Keratinocyte (primary cell): ENCODE data around the gene HINT1. TPM values are rescaled to one million over a fixed set of nuclear protein-coding genes. Genes with fewer than 3 reads are reported as not detected.

ENCODE experiments used
- DNase-seq: peaks from one replicate; pipeline ENCODE4 v3.0.0-alpha.2; 2011; ENCODE audit warnings: low read depth, missing footprints, low spot score
- FAIRE-seq: peaks from 2 replicates; lab custom pipeline; 2011; peaks lifted over from hg19 to GRCh38; lab: Jason Lieb, UNC
- H2AFZ ChIP-seq: 2 replicates; pipeline ENCODE4 v1.6.0; 2012; ENCODE audit warnings: low read length, control low read depth, inconsistent platforms; ENCODE audit not compliant: control insufficient read depth
- H3K27ac ChIP-seq: 2 replicates; pipeline ENCODE4 v1.5.1; 2011; ENCODE audit warnings: low read length; ENCODE audit not compliant: control insufficient read depth, insufficient read depth
- H3K27me3 ChIP-seq: 3 replicates; pipeline ENCODE4 v1.6.0; 2011; ENCODE audit warnings: low read length; ENCODE audit not compliant: control insufficient read depth, insufficient read depth; ENCODE audit errors: extremely low read depth
- H3K36me3 ChIP-seq, 2 experiments: 2 replicates in 1 of 2; 3 replicates in 1 of 2; pipeline ENCODE4 v1.5.1; 2011; ENCODE audit warnings: low read length in 2 of 2, mild to moderate bottlenecking in 1 of 2; ENCODE audit not compliant: control insufficient read depth in 2 of 2, insufficient read depth in 2 of 2; ENCODE audit errors: extremely low read depth in 1 of 2
- H3K4me1 ChIP-seq: 3 replicates; pipeline ENCODE4 v1.5.1; 2011; ENCODE audit warnings: low read length; ENCODE audit not compliant: control insufficient read depth, insufficient read depth; ENCODE audit errors: extremely low read depth
- H3K4me2 ChIP-seq: 3 replicates; pipeline ENCODE4 v1.6.0; 2011; ENCODE audit warnings: low read depth, low read length; ENCODE audit not compliant: control insufficient read depth, insufficient read depth; ENCODE audit errors: extremely low read depth
- H3K4me3 ChIP-seq, 3 experiments: fragments of 200-600 bp in 1 of 3; sonication (generic) in 1 of 3; 2 replicates in 2 of 3; 3 replicates in 1 of 3; pipeline ENCODE4 v1.5.1; 2011 to 2016; ENCODE audit warnings: low read length in 3 of 3, mild to moderate bottlenecking in 3 of 3, control low read depth in 2 of 3, inconsistent platforms in 1 of 3, low read depth in 1 of 3, mixed read lengths in 1 of 3, mixed run types in 1 of 3, moderate library complexity in 1 of 3; ENCODE audit not compliant: control insufficient read depth in 2 of 3, insufficient read depth in 2 of 3; ENCODE audit errors: extremely low read depth in 1 of 3
- H3K79me2 ChIP-seq: 2 replicates; pipeline ENCODE4 v1.6.0; 2012; ENCODE audit warnings: low read length; ENCODE audit not compliant: control insufficient read depth, insufficient read depth
- H3K9ac ChIP-seq: 3 replicates; pipeline ENCODE4 v1.6.0; 2011; ENCODE audit warnings: low read length; ENCODE audit not compliant: control insufficient read depth, insufficient read depth; ENCODE audit errors: extremely low read depth
- H3K9me1 ChIP-seq: 3 replicates; pipeline ENCODE4 v1.6.0; 2011; ENCODE audit warnings: low read length; ENCODE audit not compliant: control insufficient read depth, insufficient read depth; ENCODE audit errors: extremely low read depth
- H3K9me3 ChIP-seq: 2 replicates; pipeline ENCODE4 v1.5.1; 2012; ENCODE audit warnings: low read depth, low read length; ENCODE audit not compliant: control insufficient read depth
- H4K20me1 ChIP-seq: 3 replicates; pipeline ENCODE4 v1.6.0; 2011; ENCODE audit warnings: low read length; ENCODE audit not compliant: control insufficient read depth, insufficient read depth; ENCODE audit errors: extremely low read depth
- EZH2 ChIP-seq: IDR thresholded peaks from one replicate; pipeline ENCODE4 v1.6.1; 2012; ENCODE audit warnings: inconsistent platforms, mild to moderate bottlenecking, low read length, moderate library complexity
- dilution Hi-C: fragments of 300-500 bp; cut with MboI; formaldehyde crosslinking; loops from one replicate; pipeline ENCODE4 v1.7.0; 2020; ENCODE audit warnings: low sequenced_read_pairs; ENCODE audit not compliant: extremely low pct_ligation_motif_present
- polyA plus RNA-seq, 5 experiments: library from polyadenylated mRNA; depleted of rRNA in 3 of 5; stranded (reverse) in 3 of 5; stranded (forward) in 1 of 5; unstranded in 1 of 5; fragments of >200 nt; gene quantifications; 1 replicate in 1 of 5; 2 replicates in 3 of 5; 3 replicates in 1 of 5; pipeline versions ENCODE4 v1.2.1 to v1.2.3, GENCODE V29; 2011 to 2012; ENCODE audit warnings: missing spikeins in 2 of 5, low read depth in 1 of 5, low replicate concordance in 1 of 5
- TF ChIP-seq, protein P1 (sequence below), 3 experiments: IDR thresholded peaks in 1 of 3; conservative IDR thresholded peaks in 1 of 3; optimal IDR thresholded peaks in 1 of 3; 2 replicates in 2 of 3; 3 replicates in 1 of 3; pipeline versions ENCODE3 to v1.5.1; 2011; ENCODE audit warnings: low read length in 3 of 3, mild to moderate bottlenecking in 3 of 3, moderate library complexity in 2 of 3, control low read depth in 1 of 3, inconsistent platforms in 1 of 3; ENCODE audit not compliant: insufficient read depth in 2 of 3; ENCODE audit errors: extremely low read depth in 1 of 3

The HINT1 gene
- polyA plus RNA-seq, 1 donor (not counting 4 experiments of a cell fraction or from before 2014, with no cell fraction given) = 857 TPM

DNA sequence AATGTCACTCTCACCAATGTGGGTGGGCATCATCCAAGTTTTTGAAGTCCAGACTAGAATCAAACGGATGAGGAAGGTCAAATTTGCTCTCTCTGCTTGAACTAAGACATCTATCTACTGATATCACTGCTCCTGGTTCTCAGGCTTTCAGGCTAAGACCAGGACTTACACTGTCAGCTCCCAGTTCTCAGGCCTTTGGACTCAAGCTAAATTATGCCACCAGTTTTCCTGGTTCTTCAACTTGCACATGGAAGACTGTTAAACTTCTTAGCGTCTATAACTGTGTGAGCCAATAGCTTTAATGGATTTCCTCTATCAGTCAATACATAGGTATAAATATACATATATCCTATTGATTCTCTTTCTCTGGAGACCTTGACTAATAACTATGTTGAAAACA lies 41.0 kb upstream of the HINT1 start:
- FAIRE-seq = no peak
- H3K9me1 ChIP-seq = no peaks in the 10 kb centered on the region
- no peaks in the 10 kb centered on the region for H3K79me2 ChIP-seq

GRCh38 chr5:131204964-131205363 lies 39.9 kb upstream of the HINT1 start:
- no peak overlapping the region for H3K4me2 ChIP-seq
- H3K79me2 ChIP-seq = no peaks in the 10 kb centered on the region
- no peak for DNase-seq
- no peaks in the 10 kb centered on the region for H3K9me3 ChIP-seq
- no peak overlapping the region for H3K27ac ChIP-seq
- H4K20me1 ChIP-seq = no peaks in the 10 kb centered on the region
- H3K27me3 ChIP-seq = no peaks in the 10 kb centered on the region
- no peak for FAIRE-seq
- dilution Hi-C loops = no loop called here
- H3K4me3 ChIP-seq = no peak overlapping the region
- H2AFZ ChIP-seq = no peak overlapping the region
- H3K4me1 ChIP-seq = no peaks in the 10 kb centered on the region
- no peak overlapping the region for H3K9ac ChIP-seq
- H3K9me1 ChIP-seq = no peaks in the 10 kb centered on the region
- TF ChIP-seq, protein P1, sequence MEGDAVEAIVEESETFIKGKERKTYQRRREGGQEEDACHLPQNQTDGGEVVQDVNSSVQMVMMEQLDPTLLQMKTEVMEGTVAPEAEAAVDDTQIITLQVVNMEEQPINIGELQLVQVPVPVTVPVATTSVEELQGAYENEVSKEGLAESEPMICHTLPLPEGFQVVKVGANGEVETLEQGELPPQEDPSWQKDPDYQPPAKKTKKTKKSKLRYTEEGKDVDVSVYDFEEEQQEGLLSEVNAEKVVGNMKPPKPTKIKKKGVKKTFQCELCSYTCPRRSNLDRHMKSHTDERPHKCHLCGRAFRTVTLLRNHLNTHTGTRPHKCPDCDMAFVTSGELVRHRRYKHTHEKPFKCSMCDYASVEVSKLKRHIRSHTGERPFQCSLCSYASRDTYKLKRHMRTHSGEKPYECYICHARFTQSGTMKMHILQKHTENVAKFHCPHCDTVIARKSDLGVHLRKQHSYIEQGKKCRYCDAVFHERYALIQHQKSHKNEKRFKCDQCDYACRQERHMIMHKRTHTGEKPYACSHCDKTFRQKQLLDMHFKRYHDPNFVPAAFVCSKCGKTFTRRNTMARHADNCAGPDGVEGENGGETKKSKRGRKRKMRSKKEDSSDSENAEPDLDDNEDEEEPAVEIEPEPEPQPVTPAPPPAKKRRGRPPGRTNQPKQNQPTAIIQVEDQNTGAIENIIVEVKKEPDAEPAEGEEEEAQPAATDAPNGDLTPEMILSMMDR (optimal IDR thresholded peaks at IDR 0.05 in 1 of 3, IDR thresholded peaks at IDR 0.05 in 1 of 3, conservative IDR thresholded peaks at IDR 0.05 in 1 of 3; ENCODE audit: extremely low read depth in 1 of 3, insufficient read depth in 2 of 3, low read length in 3 of 3) = no peak
- TF ChIP-seq EZH2 = no peak
- no peaks in the 10 kb centered on the region for H3K36me3 ChIP-seq

More for the DNA sequence above, 41.0 kb upstream of the HINT1 start:
- H2AFZ ChIP-seq = no peak overlapping the region
- H3K27ac ChIP-seq = no peak overlapping the region
- H3K4me3 ChIP-seq = no peak overlapping the region
- no peaks in the 10 kb centered on the region for H3K4me1 ChIP-seq
- H3K4me2 ChIP-seq = no peak overlapping the region
- no peaks in the 10 kb centered on the region for H3K27me3 ChIP-seq
- H4K20me1 ChIP-seq = no peaks in the 10 kb centered on the region
- DNase-seq = no peak
- no peak overlapping the region for H3K9ac ChIP-seq
- dilution Hi-C loops = no loop called here
- H3K36me3 ChIP-seq = no peaks in the 10 kb centered on the region
- TF ChIP-seq EZH2 = no peak
- TF ChIP-seq, protein P1 (optimal IDR thresholded peaks at IDR 0.05 in 1 of 3, IDR thresholded peaks at IDR 0.05 in 1 of 3, conservative IDR thresholded peaks at IDR 0.05 in 1 of 3; ENCODE audit: extremely low read depth in 1 of 3, insufficient read depth in 2 of 3, low read length in 3 of 3) = no peak
- no peaks in the 10 kb centered on the region for H3K9me3 ChIP-seq
